GM19043 (cell line): ENCODE measurements around the gene CCDC190.
"Not testable (repeated sequence)": the region's sequence is repeated elsewhere in the genome, so short reads cannot be mapped to it uniquely, and the experiment has no call there.

Source experiments
- ATAC-seq: cut with Tn5 transposase; IDR thresholded peaks from one replicate; pipeline ENCODE4 v1.9.1; 2021; ENCODE audit warnings: low read depth; ENCODE audit not compliant: unreplicated experiment

The CCDC190 gene

GRCh38 chr1:162878000-162878596, 17.1 kb upstream of the CCDC190 start:
- ATAC-seq: no peak

- ATAC-seq: no peak
Measured at GRCh38 chr1:162877412-162877811, 16.4 kb upstream of the CCDC190 start.

- no peak for ATAC-seq
Measured at GRCh38 chr1:162876751-162877150, 15.8 kb upstream of the CCDC190 start.

GRCh38 chr1:162873671-162874666, 13.0 kb upstream of the CCDC190 start:
- no peak for ATAC-seq

GRCh38 chr1:162872981-162873380, 12.0 kb upstream of the CCDC190 start:
- ATAC-seq: no peak

GRCh38 chr1:162871417-162871816, 10.4 kb upstream of the CCDC190 start:
- ATAC-seq: not testable (repeated sequence)

- no peak for ATAC-seq
Measured at GRCh38 chr1:162868972-162869371, 8.0 kb upstream of the CCDC190 start.

GRCh38 chr1:162861625-162862024, 650 bp upstream of the CCDC190 start:
- no peak for ATAC-seq

- no peak for ATAC-seq
Measured at GRCh38 chr1:162859191-162859590, 1.8 kb downstream of the CCDC190 start.

- ATAC-seq: no peak
Measured at GRCh38 chr1:162857850-162858249, 3.1 kb downstream of the CCDC190 start.

- ATAC-seq: no peak
Measured at GRCh38 chr1:162856260-162856659, 4.7 kb downstream of the CCDC190 start.

GRCh38 chr1:162855461-162856150, 5.4 kb downstream of the CCDC190 start:
- ATAC-seq: no peak

- no peak for ATAC-seq
Measured at GRCh38 chr1:162854245-162854882, 6.6 kb downstream of the CCDC190 start.

- no peak for ATAC-seq
Measured at GRCh38 chr1:162851341-162851740, 9.6 kb downstream of the CCDC190 start.

- ATAC-seq: no peak
Measured at GRCh38 chr1:162849711-162850110, 11.3 kb downstream of the CCDC190 start.

- ATAC-seq: no peak
Measured at GRCh38 chr1:162847839-162848453, 13.0 kb downstream of the CCDC190 start.

- ATAC-seq: no peak
Measured at GRCh38 chr1:162846256-162847212, 14.4 kb downstream of the CCDC190 start.

- ATAC-seq: no peak
Measured at GRCh38 chr1:162844153-162844552, 16.8 kb downstream of the CCDC190 start.

GRCh38 chr1:162840250-162840839, 20.6 kb downstream of the CCDC190 start:
- no peak for ATAC-seq
